ENCODE data around the gene WASHC1.
"Not testable (repeated sequence)": the region's sequence is repeated elsewhere in the genome, so short reads cannot be mapped to it uniquely, and the experiment has no call there.

WASHC1 gene, protein sequence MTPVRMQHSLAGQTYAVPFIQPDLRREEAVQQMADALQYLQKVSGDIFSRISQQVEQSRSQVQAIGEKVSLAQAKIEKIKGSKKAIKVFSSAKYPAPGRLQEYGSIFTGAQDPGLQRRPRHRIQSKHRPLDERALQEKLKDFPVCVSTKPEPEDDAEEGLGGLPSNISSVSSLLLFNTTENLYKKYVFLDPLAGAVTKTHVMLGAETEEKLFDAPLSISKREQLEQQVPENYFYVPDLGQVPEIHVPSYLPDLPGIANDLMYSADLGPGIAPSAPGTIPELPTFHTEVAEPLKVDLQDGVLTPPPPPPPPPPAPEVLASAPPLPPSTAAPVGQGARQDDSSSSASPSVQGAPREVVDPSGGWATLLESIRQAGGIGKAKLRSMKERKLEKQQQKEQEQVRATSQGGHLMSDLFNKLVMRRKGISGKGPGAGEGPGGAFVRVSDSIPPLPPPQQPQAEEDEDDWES

DNA sequence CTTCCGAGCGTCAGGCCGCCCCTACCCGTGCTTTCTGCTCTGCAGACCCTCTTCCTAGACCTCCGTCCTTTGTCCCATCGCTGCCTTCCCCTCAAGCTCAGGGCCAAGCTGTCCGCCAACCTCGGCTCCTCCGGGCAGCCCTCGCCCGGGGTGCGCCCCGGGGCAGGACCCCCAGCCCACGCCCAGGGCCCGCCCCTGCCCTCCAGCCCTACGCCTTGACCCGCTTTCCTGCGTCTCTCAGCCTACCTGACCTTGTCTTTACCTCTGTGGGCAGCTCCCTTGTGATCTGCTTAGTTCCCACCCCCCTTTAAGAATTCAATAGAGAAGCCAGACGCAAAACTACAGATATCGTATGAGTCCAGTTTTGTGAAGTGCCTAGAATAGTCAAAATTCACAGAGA, at the start of gene WASHC1:
TSS of gene WASHC1 (minus strand) at position 101 of the 400 bp plus-strand sequence. CDS start 4,457 bp downstream, outside the sequence.
- not testable (repeated sequence) for DNase-seq

DNA sequence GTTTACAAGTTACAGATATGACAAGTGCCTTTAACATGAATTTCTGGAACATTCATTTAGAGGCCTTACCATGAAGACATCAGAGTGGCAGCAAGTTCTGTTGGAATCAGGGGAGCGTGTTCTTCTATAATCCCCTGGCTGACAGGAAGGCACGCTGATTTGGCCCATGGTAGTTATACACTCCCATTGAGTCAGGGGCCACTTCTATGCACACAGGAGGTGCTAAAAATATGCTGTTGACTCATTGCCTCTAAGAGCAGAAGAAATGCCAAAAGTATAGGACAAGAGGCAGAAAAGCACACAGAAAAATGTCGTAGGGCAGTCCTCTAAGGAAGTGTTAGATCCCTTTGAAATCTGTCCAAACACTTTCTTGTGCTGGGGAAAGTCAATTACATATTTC, 49.1 kb upstream of the WASHC1 start:
- not testable (repeated sequence) for DNase-seq

DNA sequence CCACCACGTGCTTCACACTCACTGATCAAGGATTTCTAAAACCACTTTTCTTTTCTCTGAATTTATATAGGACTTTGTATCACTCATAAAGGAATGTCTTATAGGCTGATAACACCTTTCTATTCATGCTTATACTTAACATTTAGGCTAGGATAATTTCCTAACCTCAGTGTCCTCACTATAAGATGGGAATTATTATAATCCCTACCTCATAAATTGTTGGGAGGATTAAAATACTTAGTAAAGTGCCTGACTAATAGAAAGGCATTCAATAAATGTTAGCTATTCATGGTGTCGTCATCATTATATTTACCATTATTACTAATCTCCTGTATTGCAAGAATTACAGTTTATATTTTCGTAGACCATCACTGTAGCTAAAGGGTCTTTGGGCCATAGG, 47.1 kb upstream of the WASHC1 start:
- not testable (repeated sequence) for DNase-seq

DNA sequence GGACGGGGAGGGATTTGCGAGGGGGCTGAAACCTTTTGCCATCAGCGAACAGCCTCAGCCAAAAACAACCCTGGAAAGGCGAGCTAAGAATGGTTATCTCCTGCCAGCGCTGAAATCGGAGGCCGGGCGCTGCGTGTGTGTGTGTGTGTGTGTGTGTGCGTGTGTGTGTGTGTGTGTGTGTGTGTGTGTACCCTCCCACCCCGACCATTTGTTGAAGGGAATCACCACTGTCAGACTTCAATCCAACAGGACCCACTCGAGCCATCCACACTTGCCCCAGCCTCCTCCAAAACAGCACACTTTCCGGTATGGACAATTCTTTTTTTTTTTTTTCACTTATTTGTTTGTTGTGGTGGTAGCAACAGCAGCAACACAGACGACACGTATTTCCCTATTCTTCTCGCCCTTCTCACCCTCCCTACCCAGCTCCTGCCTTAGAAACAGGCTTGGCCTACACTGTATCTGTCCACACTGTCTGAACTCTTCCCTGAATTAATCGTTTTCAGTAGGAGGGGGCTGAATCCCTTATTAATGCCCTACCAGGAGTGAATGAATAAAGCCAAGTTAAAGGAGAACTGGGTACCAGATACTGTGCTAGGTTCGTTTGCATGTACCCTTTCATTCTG, 44.8 kb upstream of the WASHC1 start:
- not testable (repeated sequence) for DNase-seq

DNA sequence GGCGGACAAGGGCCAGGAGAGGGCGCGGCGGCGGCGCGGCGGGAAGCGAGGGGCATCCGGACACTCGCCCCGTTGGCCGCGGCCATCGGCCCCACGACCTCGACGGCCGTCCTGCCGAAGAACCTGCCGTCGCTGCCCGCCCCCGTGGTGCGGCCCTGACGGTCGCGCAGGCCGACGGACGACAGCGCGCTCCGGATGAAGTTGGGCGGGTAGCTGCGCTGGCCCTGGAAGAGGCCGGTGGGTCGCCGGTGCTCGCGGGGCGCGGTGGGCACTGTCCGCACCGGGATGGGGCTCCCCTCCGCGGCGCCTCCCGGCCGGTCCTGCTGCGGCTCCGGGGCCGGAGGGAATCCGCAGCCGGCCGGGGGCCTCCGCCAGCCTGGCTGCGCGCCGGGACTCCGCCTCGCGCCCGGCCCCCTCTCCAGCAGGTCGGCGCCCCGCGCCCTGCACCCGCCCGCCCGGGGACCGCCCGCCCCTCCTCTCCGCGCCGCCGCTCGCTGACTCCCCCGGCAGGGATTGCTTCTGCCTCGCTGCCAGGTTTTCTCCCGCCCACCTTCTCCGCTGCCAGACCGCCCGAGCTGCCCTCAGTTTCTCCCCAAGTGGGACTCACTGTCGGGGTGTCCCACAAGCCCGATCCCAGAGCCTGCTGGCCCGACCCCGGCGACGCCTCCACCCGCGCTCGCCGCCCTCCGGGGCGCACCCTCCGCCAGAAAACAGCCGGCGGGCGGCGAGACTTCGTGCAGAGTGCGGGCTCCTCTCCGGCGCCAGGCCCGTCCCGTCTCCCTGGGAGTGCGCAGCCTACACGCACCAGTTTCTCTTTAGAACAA, 44.0 kb upstream of the WASHC1 start:
- DNase-seq, result not testable (repeated sequence)

DNA sequence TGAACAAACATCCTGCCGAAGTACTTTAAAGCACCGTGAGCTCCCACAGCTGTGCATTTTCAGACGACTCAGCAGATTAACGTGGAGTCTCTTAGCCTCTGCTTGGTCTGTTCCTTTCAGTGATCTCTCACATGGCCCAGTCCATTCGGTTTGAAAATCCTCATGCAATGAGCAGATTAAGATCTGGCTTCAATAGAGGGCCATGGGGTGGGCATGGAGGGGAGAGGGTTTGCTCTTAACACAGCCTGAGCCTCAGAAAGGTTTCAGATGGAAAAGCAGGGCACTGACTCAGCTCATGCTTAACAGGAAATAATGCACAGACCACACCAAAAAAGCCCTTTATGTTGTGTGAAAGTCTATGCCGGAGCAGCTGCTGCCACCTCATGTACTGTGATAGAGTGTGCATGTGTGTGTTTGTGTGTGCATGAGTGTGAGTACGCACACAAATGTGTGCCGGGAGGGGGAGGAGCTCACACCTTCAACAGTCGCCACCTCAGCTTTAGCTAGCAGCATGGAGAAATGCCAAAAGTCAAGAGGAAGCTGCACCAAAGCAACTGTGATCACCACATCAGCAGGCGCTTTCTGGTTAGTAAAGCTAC, 33.9 kb upstream of the WASHC1 start:
- peak; percentile 60 for DNase-seq

DNA sequence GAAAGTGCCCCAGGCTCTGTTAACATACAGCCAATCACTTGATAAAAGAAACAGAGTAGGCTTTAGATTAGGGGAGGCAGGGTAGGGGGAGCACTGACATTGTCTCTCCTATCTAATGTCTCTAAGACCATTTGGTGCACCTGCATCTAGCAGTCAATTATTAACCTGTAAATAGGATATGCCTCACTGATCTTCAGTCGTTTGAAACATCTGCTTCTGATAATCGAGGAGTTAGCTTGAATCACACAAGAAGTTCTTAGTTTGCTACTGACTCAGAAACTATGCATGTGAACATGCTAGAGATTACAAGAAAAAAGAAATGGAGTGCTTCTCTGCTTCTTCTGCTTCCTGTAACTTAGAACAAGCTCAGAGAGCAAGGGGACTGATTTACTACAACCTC, 23.4 kb upstream of the WASHC1 start:
- DNase-seq, result not testable (repeated sequence)

DNA sequence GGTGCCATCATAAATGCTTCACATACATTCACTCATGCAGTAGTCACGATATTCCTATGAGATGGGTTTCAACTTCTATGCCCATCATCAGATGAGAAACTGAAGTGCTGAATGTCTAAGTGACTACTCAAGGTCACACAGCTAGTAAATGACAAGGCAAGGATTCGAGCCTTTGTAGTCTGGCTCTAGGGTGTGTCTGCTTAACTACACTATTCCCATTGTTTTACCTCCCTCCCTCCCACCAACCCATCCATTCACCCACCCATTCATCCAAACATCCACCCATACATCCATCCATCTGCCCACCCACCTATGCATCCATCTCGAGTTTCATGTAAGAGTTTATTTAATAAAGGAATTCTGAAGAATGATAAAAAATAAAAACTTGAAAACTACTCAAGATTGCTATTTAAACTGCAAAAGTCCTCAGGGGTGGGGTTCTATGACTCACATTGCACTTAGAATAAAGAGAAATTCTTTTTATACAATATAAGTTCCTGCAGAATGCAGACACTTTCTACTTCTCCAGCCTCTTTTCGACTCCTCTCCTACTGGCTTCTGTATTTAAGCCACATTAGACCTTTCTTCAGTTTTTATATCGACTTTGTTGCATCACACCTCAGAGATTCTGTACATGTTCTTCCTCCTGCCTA, 19.1 kb upstream of the WASHC1 start:
- not testable (repeated sequence) for DNase-seq

DNA sequence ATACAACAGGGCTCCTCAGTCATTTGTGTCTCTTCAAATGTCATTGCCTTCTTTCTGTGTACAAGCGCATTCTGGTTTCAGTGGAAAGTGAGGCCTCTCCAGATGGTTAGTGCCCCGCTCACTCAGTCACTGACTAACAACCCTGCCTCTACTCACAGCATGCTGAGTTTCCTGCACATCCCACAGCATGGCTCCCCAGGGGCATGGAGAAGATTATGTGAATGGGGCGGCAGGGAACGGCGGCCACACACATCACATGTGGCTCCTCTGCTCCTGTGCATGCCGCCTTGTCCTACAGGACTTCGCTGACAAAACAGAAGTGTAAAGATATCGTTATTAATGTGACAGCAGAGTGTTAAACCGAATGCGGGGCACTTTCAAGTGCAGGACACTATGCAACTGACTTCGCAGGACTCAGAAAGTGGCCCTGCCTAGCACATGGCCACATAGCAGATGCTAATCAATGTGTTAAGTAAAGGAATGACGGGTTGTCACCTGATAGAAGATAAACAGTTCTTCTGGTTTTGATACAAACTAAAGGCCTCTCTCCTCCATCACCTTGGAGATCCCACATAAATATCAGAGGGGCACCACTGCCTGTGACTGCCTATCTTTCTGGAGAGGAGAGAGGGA, 17.5 kb upstream of the WASHC1 start:
- not testable (repeated sequence) for DNase-seq

DNA sequence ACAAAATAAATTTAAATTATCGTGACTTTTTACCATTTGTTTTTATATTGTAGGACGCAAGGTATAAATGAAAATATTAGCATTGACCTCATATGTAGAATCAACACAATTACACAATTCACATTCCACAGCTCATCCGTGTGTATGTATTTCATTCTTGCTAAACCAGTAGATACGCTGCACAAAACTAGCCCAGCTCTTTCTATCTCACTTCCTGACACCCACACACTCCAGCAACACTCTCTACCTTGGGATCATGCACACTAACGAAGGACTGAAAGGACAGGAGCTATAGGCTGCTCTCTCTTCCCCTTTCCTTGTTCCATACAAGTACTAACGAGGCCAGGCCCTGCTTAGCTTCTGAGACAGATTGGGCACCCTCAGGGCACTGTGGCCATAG, 16.9 kb upstream of the WASHC1 start:
- not testable (repeated sequence) for DNase-seq

DNA sequence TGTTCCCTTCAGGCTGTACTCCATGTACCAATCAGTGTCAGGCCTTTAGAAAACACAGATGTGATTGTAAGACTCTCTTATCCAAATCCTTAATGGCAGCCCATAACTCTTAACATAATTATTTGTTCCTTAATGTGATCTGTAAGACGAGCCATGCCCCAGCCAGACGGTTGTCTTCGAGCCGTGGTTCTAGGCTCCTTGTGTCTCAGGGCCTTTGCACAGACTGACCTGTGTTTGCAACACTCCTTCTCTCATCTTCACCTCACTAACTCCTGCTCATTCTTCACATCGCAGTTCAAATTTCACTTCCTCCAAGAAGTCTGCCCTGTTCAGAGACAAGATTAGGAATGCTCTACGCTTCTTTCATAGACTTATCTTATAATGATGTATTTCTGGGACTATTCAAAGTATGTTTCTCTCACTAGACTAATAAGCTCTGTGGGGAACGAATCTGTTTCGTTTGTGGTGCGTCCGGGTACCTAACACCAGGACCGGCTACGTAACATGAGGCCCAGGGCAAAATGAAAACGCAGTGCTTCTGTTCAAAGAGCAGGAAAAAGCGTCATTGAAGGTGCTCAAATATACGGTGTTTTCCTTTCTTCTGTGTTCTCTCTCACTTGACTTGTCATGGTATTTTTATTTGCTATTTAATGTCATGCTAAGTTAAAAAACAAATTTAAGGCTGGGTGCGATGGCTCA, 16.1 kb upstream of the WASHC1 start:
- DNase-seq, result not testable (repeated sequence)

DNA sequence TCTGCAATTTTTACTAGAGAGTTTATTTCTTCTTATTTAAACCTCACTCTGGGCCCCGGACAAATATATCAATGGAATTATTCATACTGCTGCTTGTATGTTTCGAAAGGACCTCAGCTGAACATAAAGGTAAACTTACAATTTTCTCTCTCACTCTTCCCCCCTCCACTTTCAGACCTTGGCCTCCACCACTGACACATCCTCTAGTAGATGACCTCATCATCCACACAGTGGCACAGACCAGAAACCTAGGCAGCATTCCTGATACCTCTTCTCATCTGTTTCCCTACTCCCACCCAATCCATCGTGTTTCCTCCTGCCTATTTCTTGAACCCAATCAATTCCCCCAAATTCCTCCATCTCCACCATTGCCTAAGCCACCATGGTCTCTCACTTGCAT, 15.2 kb upstream of the WASHC1 start:
- DNase-seq, result not testable (repeated sequence)

DNA sequence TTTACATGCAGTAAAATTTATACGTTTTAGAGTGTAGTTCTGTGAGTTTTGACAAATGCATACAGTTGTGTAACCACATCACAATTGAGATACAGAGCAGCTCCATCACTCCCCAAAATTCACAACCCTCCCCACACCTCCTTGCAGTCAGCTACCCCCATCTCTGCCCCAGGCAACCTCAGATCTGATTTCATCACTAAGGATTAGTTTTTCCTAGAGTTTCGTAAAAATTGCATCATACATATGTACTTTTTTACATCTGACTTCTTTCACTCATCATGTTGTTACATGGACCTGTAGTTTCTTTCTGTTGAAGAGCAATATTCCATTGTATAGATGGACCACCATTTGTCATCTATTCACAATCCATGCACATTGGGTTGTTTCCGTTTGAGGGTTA, 14.4 kb upstream of the WASHC1 start:
- DNase-seq, result not testable (repeated sequence)

DNA sequence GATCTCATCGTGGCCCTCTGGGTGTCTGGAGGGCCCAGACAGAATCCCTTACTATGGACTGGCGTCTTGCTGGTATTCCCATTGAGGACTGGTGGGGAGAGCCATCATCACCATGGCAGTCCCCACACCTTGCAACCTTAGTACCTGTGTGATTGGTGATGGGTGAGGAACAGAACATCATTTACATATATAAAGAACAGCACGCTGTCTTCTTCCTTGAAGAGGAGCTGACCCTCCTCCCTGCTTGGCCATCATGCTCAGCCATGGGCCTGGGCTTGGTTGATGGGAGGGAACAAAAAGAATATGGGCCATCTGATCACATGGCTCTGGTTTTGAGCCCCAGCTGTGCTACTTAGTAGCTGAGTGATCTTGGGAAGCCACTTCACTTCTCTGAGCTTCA, 13.9 kb upstream of the WASHC1 start:
- DNase-seq, result not testable (repeated sequence)

DNA sequence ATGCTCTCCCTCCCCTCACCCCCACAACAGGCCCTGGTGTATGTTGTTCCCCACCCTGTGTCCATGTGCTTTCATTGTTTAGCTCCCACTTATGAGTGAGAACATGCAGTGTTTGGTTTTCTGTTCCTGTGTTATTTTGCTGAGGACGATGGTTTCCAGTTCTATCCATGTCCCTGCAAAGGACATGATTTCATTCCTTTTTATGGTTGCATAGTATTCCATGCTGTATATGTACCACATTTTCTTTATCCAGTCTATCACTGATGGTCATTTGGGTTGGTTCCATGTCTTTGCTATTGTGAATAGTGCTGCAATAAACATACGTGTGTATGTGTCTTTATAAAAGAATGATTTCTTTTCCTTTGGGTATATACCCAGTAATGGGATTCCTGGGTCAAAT, 12.6 kb upstream of the WASHC1 start:
- not testable (repeated sequence) for DNase-seq

DNA sequence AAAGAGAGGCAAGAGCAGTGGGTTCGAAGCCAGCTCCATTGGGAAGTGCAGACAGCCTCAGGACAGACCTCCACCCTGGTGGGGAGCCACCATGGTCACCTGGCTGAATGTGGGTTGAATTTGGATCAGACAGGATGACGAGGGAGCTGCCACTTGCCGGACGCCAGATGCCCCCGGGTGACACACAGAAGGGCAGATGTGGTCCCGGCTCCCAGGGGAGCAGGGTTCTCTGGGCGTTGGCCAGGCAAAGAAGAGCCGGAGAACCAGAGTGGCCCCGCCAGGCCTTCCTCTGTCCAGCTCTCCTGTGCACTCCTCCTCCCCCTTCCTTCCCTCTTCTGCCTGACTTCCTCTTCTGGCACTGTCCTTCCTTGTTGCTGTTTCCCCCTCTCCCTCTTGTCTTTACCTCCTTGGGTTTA, 12.0 kb upstream of the WASHC1 start:
- DNase-seq, result not testable (repeated sequence)

DNA sequence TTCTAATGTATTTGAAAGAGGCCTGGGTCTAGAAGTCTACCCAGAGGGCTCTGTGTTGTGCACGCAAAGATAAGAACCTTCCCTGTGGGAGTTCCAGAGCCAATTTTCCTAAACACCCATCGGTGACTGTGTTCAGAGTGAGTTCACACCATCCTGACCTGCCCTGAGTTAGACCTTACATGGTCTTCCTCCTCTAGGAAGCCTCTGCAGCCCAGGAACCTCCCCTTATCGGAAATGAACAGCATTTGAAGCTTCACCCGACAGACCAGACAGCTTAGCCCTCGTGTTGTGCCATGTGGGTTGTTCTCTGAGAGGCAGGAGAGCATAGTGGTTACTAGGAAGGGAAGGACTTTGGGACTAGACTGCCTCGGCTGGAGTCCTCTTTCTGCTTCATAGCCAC, 3.1 kb upstream of the WASHC1 start:
- not testable (repeated sequence) for DNase-seq

DNA sequence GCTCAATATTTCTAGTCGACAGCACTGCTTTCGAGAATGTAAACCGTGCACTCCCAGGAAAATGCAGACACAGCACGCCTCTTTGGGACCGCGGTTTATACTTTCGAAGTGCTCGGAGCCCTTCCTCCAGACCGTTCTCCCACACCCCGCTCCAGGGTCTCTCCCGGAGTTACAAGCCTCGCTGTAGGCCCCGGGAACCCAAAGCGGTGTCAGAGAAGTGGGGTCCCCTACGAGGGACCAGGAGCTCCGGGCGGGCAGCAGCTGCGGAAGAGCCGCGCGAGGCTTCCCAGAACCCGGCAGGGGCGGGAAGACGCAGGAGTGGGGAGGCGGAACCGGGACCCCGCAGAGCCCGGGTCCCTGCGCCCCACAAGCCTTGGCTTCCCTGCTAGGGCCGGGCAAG, 481 bp downstream of the WASHC1 start:
- not testable (repeated sequence) for DNase-seq

DNA sequence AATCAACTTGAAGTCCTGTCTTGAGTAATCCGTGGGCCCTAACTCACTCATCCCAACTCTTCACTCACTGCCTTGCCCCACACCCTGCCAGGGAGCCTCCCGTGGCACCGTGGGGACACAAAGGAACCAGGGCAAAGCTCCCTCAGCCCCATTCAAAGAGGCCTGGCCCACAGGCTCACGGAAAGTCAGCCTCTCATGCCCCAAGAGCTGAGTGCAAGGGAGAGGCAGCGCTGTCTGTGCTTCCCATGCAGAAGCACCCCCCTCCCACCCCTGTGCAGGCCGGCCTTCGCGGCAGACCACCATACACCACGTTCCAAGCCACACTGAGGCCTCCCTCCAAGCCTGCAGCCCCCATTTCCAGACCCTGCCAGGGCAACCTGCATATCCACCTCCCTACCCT, 7.6 kb downstream of the WASHC1 start:
- DNase-seq, result not testable (repeated sequence)

DNA sequence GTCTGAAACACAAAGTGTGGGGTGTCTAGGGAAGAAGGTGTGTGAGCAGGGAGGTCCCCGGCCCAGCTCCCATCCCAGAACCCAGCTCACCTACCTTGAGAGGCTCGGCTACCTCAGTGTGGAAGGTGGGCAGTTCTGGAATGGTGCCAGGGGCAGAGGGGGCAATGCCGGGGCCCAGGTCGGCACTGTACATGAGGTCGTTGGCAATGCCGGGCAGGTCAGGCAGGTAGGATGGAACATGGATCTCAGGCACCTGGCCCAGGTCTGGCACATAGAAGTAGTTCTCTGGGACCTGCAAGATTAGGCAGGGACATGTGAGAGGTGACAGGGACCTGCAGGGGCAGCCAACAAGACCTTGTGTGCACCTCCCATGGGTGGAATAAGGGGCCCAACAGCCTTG, 12.4 kb downstream of the WASHC1 start:
- DNase-seq, result not testable (repeated sequence)
